WI38 (cell line): ENCODE data around the gene OR51A2.

ENCODE experiments used
- H3K4me3 ChIP-seq: 2 replicates; pipeline ENCODE4 v1.5.1; 2011; ENCODE audit warnings: low read depth, mild to moderate bottlenecking, control low read depth, low read length
- CTCF ChIP-seq: IDR thresholded peaks from 2 replicates; pipeline ENCODE4 v1.5.1; 2012; ENCODE audit warnings: low read depth, mild to moderate bottlenecking, control low read depth, low read length

Gene OR51A2

GRCh38 chr11:4975436-4975835 is 19.9 kb upstream of the OR51A2 start:
- H3K4me3 ChIP-seq = no peak overlapping the region
- TF ChIP-seq CTCF = no peak

GRCh38 chr11:4962816-4963215 is 7.3 kb upstream of the OR51A2 start:
- TF ChIP-seq CTCF = no peak
- H3K4me3 ChIP-seq = no peak overlapping the region

GRCh38 chr11:4960877-4961276 is 5.4 kb upstream of the OR51A2 start:
- TF ChIP-seq CTCF = no peak
- no peak overlapping the region for H3K4me3 ChIP-seq

- no peak overlapping the region for H3K4me3 ChIP-seq
- no peak for TF ChIP-seq CTCF
Observed at GRCh38 chr11:4957396-4957795, 1.9 kb upstream of the OR51A2 start.

- no peak for TF ChIP-seq CTCF
- no peak within 1 kb of the TSS for H3K4me3 ChIP-seq
Observed at GRCh38 chr11:4947505-4947904, 8.0 kb downstream of the OR51A2 start, which contains the start of gene OR51A4. TSS of gene OR51A4 (minus strand) at chr11:4947605. CDS start at chr11:4947100, 505 bp downstream.

GRCh38 chr11:4936745-4937144 is 18.8 kb downstream of the OR51A2 start:
- H3K4me3 ChIP-seq = no peak overlapping the region
- no peak for TF ChIP-seq CTCF

GRCh38 chr11:4932751-4933150 is 22.8 kb downstream of the OR51A2 start:
- H3K4me3 ChIP-seq = no peak overlapping the region
- no peak for TF ChIP-seq CTCF
